Bronchial epithelial cell (primary cell): ENCODE results near the gene ASIC1. TPM values are rescaled to one million over a fixed set of nuclear protein-coding genes. Genes with fewer than 3 reads are reported as not detected.

ENCODE experiments used
- DNase-seq: peaks from one replicate; pipeline ENCODE4 v3.0.0-alpha.2; 2010; ENCODE audit warnings: low read depth
- FAIRE-seq: peaks from 2 replicates; lab custom pipeline; 2011; peaks lifted over from hg19 to GRCh38; lab: Jason Lieb, UNC
- H3K27me3 ChIP-seq: 2 replicates; pipeline ENCODE4 v1.5.1; 2011; ENCODE audit warnings: low read length; ENCODE audit not compliant: control insufficient read depth, insufficient read depth
- H3K36me3 ChIP-seq: 2 replicates; pipeline ENCODE4 v1.5.1; 2011; ENCODE audit warnings: low read length; ENCODE audit not compliant: control insufficient read depth, insufficient read depth
- H3K4me3 ChIP-seq: 2 replicates; pipeline ENCODE4 v1.5.1; 2011; ENCODE audit warnings: mild to moderate bottlenecking, low read depth, low read length, control low read depth
- CTCF ChIP-seq: IDR thresholded peaks from 2 replicates; pipeline ENCODE4 v1.5.1; 2011; ENCODE audit warnings: mild to moderate bottlenecking, moderate library complexity, low read length, control low read depth, inconsistent platforms; ENCODE audit not compliant: insufficient read depth, severe bottlenecking
- total RNA-seq: library from RNA; depleted of rRNA; stranded (reverse); fragments of >200 nt; gene quantifications from 2 replicates; pipeline ENCODE4 v1.2.1, GENCODE V29; 2014

The ASIC1 gene
- total RNA-seq, 1 donor from 2014 or later = 1.3 TPM

- FAIRE-seq = no peak
- Histone ChIP-seq H3K27me3 (no peaks in the 10 kb centered on the region), H3K4me3 (no peak overlapping the region), H3K36me3 (peaks cover 16% of the 10 kb centered on the region)
- peak; percentile 76 for DNase-seq
- peak; percentile 84 for TF ChIP-seq CTCF
These were observed 31.4 kb downstream of the ASIC1 start for GRCh38 chr12:50088577-50089335.

- peaks cover 21% of the 10 kb centered on the region for H3K36me3 ChIP-seq
- FAIRE-seq (no peak), DNase-seq (no peak)
- no peak for TF ChIP-seq CTCF
- no peak overlapping the region for H3K4me3 ChIP-seq
- no peaks in the 10 kb centered on the region for H3K27me3 ChIP-seq
These were observed 32.3 kb downstream of the ASIC1 start for GRCh38 chr12:50089730-50090129.

GRCh38 chr12:50090391-50090790 is 33.0 kb downstream of the ASIC1 start:
- FAIRE-seq = no peak
- H3K4me3 ChIP-seq = no peak overlapping the region
- no peaks in the 10 kb centered on the region for H3K27me3 ChIP-seq
- H3K36me3 ChIP-seq = peaks cover 23% of the 10 kb centered on the region
- no peak for DNase-seq
- TF ChIP-seq CTCF = no peak

GRCh38 chr12:50097952-50098351 is 40.6 kb downstream of the ASIC1 start:
- peak; percentile 62 for FAIRE-seq
- Histone ChIP-seq H3K36me3 (peaks cover 33% of the 10 kb centered on the region), H3K27me3 (no peaks in the 10 kb centered on the region), H3K4me3 (no peak overlapping the region)
- no peak for TF ChIP-seq CTCF
- no peak for DNase-seq

- H3K4me3 ChIP-seq = no peak overlapping the region
- DNase-seq (peak; percentile 48), FAIRE-seq (no peak)
- TF ChIP-seq CTCF = no peak
- no peaks in the 10 kb centered on the region for H3K27me3 ChIP-seq
- peaks cover 27% of the 10 kb centered on the region for H3K36me3 ChIP-seq
These were observed 42.1 kb downstream of the ASIC1 start for GRCh38 chr12:50099302-50100008.
